Osteoblast (primary cell): ENCODE results near the gene TACC2. TPM values are rescaled to one million over a fixed set of nuclear protein-coding genes. Genes with fewer than 3 reads are reported as not detected.

Experiments
- DNase-seq: peaks from one replicate; pipeline ENCODE4 v3.0.0; 2011; ENCODE audit warnings: low spot score, mixed read lengths; ENCODE audit not compliant: insufficient read length; ENCODE audit errors: missing footprints
- H2AFZ ChIP-seq: 2 replicates; pipeline ENCODE4 v1.6.0; 2011; ENCODE audit warnings: mild to moderate bottlenecking, low read length
- H3K27ac ChIP-seq: 2 replicates; pipeline ENCODE4 v1.5.1; 2011; ENCODE audit warnings: mild to moderate bottlenecking, low read depth, low read length, moderate library complexity
- H3K27me3 ChIP-seq: 2 replicates; pipeline ENCODE4 v1.6.0; 2012; ENCODE audit warnings: mild to moderate bottlenecking, control low read depth, inconsistent platforms, low read length, moderate library complexity; ENCODE audit not compliant: insufficient read depth
- H3K36me3 ChIP-seq: 2 replicates; pipeline ENCODE4 v1.5.1; 2011; ENCODE audit warnings: mild to moderate bottlenecking, low read length, control low read depth, moderate library complexity; ENCODE audit not compliant: insufficient read depth
- H3K4me1 ChIP-seq: 2 replicates; pipeline ENCODE4 v1.5.1; 2011; ENCODE audit warnings: mild to moderate bottlenecking, low read length, control low read depth, moderate library complexity; ENCODE audit not compliant: insufficient read depth
- H3K4me2 ChIP-seq: 2 replicates; pipeline ENCODE4 v1.6.0; 2011; ENCODE audit warnings: mild to moderate bottlenecking, low read length; ENCODE audit not compliant: insufficient read depth
- H3K4me3 ChIP-seq: fragments of 200-600 bp; sonication (generic); 3 replicates; pipeline ENCODE4 v1.5.1; 2012; ENCODE audit warnings: mild to moderate bottlenecking, low read length, inconsistent platforms; ENCODE audit not compliant: insufficient read depth
- H3K79me2 ChIP-seq: 2 replicates; pipeline ENCODE4 v1.6.0; 2012; ENCODE audit warnings: mild to moderate bottlenecking, low read length, control low read depth, inconsistent platforms; ENCODE audit not compliant: insufficient read depth
- H3K9me3 ChIP-seq: 2 replicates; pipeline ENCODE4 v1.5.1; 2011; ENCODE audit warnings: low read depth, low read length, control low read depth
- H4K20me1 ChIP-seq: 2 replicates; pipeline ENCODE4 v1.6.0; 2012; ENCODE audit warnings: mild to moderate bottlenecking, low read length, control low read depth; ENCODE audit not compliant: insufficient read depth
- CTCF ChIP-seq: IDR thresholded peaks from 2 replicates; pipeline ENCODE4 v1.5.1; 2011; ENCODE audit warnings: mild to moderate bottlenecking, low read depth, low read length, moderate library complexity; ENCODE audit errors: extremely low read depth
- total RNA-seq: library from RNA; depleted of rRNA; stranded (reverse); fragments of >200 nt; gene quantifications from 2 replicates; pipeline ENCODE4 v1.2.3, GENCODE V29; 2012

The TACC2 gene
- total RNA-seq, 1 donor, result 5.8 TPM

- TF ChIP-seq CTCF, result no peak
- no peak overlapping the region for H3K4me2 ChIP-seq
- H4K20me1 ChIP-seq, result no peaks in the 10 kb centered on the region
- no peaks in the 10 kb centered on the region for H3K4me1 ChIP-seq
- H3K4me3 ChIP-seq, result no peak overlapping the region
- no peaks in the 10 kb centered on the region for H3K79me2 ChIP-seq
- H3K36me3 ChIP-seq, result no peaks in the 10 kb centered on the region
- DNase-seq, result peak; percentile 43
- no peak overlapping the region for H2AFZ ChIP-seq
- H3K27me3 ChIP-seq, result no peaks in the 10 kb centered on the region
- no peaks in the 10 kb centered on the region for H3K9me3 ChIP-seq
- H3K27ac ChIP-seq, result no peak overlapping the region
Observed at GRCh38 chr10:122249303-122249850, 260.4 kb downstream of the TACC2 start.

- no peak overlapping the region for H2AFZ ChIP-seq
- TF ChIP-seq CTCF, result no peak
- H3K79me2 ChIP-seq, result no peaks in the 10 kb centered on the region
- no peaks in the 10 kb centered on the region for H3K36me3 ChIP-seq
- H4K20me1 ChIP-seq, result no peaks in the 10 kb centered on the region
- no peak overlapping the region for H3K27ac ChIP-seq
- no peak overlapping the region for H3K4me2 ChIP-seq
- DNase-seq, result peak; percentile 34
- no peaks in the 10 kb centered on the region for H3K27me3 ChIP-seq
- no peaks in the 10 kb centered on the region for H3K9me3 ChIP-seq
- H3K4me3 ChIP-seq, result no peak overlapping the region
- H3K4me1 ChIP-seq, result no peaks in the 10 kb centered on the region
Observed at GRCh38 chr10:122249991-122250750, 261.2 kb downstream of the TACC2 start.

- H3K9me3 ChIP-seq, result no peaks in the 10 kb centered on the region
- H2AFZ ChIP-seq, result no peak overlapping the region
- H3K27ac ChIP-seq, result no peak overlapping the region
- no peaks in the 10 kb centered on the region for H3K79me2 ChIP-seq
- no peak overlapping the region for H3K4me2 ChIP-seq
- H3K36me3 ChIP-seq, result no peaks in the 10 kb centered on the region
- no peaks in the 10 kb centered on the region for H3K4me1 ChIP-seq
- TF ChIP-seq CTCF, result no peak
- DNase-seq, result peak; percentile 25
- no peaks in the 10 kb centered on the region for H4K20me1 ChIP-seq
- H3K27me3 ChIP-seq, result no peaks in the 10 kb centered on the region
- no peak overlapping the region for H3K4me3 ChIP-seq
Observed at GRCh38 chr10:122251459-122252255, 262.7 kb downstream of the TACC2 start.

- H3K4me3 ChIP-seq, result no peak overlapping the region
- no peaks in the 10 kb centered on the region for H3K27me3 ChIP-seq
- no peak for TF ChIP-seq CTCF
- H3K4me2 ChIP-seq, result no peak overlapping the region
- DNase-seq, result no peak
- no peaks in the 10 kb centered on the region for H3K36me3 ChIP-seq
- H2AFZ ChIP-seq, result no peak overlapping the region
- H4K20me1 ChIP-seq, result no peaks in the 10 kb centered on the region
- no peaks in the 10 kb centered on the region for H3K79me2 ChIP-seq
- no peaks in the 10 kb centered on the region for H3K9me3 ChIP-seq
- no peaks in the 10 kb centered on the region for H3K4me1 ChIP-seq
- H3K27ac ChIP-seq, result no peak overlapping the region
Observed at GRCh38 chr10:122252805-122253204, 263.8 kb downstream of the TACC2 start.
